ENCODE measurements around the gene NPLOC4. TPM values are rescaled to one million over a fixed set of nuclear protein-coding genes. Genes with fewer than 3 reads are reported as not detected.
"Not testable (repeated sequence)": the region's sequence is repeated elsewhere in the genome, so short reads cannot be mapped to it uniquely, and the experiment has no call there.

NPLOC4 gene
- polyA plus RNA-seq, 3 donors: 51.0 to 78.2 (median 73.9) TPM

DNA sequence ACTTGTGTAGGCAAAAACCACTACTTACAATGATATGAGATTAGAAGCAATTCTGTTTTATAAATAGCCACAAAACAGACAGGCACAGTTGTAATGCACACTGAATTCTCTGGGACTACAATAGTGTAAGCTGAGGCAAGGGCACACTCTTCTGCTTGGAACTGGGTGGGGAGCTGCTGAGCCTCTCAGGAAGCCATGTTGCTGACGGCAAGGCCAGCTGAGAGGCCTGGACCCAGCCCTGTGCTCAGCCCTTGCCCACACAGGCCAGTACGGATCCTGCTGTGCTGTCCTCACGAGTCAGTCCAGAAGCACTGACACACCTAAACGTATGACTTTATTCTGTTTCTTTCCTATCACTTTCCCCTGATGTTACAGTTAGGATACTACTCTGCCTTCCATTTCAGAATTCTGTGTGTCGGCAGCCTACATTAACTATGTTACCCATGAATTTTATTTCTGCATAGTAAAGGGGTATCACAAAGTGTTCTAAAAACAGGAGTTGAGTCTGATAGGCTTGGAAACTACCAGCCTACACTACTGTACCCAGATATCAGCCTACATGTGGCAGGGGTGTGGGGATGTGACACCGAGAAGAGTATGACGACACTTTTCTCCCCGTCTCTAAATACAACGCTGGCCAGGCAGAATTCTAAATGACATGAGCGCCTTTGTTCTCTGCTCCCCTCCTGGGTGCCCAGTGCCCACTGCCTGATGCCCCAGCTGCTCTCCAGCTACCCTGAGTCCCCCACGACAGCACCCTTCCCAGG is 43.6 kb downstream of the NPLOC4 start:
- DNase-seq: no peak

DNA sequence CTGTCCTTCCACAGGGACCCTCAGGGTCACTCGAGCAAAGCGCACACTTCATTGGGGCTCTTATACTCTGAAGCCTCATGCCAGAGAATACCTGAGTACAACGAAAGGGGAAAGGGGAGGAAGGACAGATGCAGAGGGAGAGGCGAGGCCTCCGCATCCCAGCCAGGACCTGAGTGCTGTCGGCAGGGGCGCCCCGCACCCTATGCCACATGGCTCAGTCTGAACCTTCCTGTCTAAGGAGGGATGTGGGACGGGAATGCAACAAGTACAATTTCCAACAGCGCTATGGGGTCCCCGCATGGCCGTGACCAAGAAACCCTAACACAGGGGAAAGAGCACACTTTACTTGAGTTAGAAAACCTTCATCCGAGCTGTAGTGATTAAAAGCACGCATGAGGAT is 44.9 kb downstream of the NPLOC4 start:
- no peak for DNase-seq

DNA sequence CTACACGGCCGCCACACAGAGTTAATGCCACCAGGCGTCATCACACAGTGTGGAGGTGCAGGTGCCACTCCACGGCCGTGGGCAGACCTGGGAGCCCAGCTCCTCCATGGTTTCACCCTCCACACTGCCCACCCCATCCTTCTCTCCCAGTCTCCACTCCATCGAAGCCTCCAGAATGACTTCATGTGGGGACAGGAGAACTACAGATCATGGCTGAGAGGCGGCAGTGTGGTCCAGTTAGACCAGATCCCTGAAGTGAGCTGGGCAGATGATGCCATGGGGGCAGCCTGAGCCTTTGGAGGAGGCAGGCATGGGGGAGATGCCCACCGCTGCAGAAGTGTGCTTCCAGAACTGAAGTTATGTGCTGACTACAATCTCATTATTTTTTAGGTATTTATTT is 46.8 kb downstream of the NPLOC4 start:
- no peak for DNase-seq

DNA sequence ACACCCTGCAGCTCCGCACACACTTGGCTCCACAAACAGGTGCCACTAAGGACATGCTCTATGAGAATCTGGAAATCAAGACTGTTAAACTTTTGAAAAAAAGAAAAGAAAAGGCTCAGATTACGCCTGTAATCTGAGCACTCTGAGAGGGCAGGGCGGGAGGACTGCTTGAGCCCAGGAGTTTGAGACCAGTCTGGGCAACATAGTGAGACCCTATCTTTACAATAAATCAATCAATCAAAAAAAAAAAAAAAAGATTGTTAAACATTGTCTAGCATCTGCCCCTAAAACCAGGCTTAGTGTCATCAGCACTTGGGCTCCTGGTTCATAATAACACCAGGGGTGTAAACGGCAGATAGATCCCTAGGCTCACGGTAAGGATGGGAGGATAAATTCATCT is 47.3 kb downstream of the NPLOC4 start:
- DNase-seq: no peak

DNA sequence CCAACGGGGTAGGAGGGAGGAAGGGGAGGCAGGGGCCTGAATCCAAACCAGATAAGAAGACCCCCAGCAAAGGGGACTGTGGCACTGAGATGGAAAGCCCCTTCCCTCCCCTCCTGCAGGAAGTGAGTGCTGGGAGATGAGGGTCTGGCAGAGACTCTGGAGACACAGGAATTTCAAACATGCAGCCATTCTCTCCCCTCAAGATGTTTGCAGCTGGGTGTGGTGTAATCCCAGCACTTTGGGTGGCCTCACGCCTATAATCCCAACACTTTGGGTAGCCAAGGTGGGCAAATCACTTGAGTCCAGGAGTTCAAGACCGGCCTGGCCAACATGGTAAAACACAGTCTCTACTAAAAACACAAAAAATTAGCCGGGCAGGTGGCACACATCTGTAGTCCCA is 50.8 kb downstream of the NPLOC4 start:
- DNase-seq: no peak

DNA sequence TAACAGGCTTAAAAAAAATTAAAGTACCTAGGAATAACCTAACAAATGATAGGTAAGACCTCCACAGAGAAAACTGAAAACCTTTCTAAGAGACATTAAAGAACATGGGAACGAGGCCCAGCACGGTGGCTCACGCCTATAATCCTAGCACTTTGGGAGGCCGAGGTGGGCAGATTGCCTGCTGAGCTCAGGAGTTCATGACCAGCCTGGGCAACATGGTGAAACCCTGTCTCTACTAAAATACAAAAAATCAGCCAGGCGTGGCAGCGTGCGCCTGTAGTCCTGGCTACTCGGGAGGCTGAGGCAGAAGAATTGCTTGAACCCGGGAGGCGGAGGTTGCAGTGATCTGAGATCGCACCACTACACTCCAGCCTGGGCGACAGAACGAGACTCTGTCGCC is 52.1 kb downstream of the NPLOC4 start:
- DNase-seq: not testable (repeated sequence)

DNA sequence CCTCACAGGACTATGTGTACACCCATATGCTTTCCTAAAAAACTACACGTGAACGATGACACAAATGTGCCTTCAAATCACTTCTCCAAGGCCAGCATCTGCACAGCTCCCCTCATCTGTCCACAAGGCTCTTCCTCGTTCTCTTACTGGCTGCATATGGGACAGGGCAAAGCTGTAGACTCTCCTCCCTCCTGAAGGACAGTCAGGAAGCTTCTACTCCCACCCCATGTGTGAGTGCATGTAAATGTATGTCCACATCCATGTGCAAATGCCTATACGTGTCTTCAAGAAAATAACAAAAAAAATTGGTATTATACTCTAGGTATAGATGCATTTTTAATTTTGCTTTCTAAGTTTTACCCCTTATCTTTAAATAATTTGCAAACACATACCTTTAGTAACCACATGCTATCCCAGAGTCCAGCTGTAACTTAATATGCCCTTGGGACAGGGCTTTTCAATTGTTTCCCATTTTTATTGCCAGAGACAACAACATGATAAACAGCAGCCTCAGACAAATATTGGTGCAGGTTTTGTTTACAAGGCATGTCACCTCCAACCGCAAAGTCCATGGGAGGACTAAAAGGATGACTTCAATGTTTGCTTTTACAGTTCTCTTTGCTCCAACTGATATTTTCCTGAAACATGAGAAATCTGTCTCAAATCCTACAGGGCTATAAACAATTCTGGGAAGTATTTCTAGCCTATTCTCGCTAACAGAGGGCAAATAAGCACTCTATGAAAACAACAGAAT is 53.1 kb downstream of the NPLOC4 start:
- peak; percentile 60 for DNase-seq

DNA sequence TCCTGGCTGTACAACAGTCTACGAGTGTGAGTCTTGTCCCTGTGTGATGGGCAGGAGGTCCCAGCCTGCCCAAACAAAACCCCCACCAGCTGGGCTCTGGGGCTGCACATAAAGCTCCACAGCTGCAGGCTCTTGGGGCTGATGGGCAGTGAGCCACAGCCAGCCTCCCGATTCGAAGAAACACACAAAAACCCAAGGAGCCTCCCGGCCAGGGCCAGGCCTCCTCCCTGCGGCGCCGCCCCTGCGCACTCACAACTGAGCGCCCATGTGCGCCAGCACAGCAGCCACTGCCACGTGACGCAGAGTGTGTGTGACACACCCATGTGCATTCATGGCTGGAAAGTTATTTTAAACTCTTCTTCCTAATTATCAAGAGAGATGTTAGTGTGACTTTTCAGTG is 54.2 kb downstream of the NPLOC4 start:
- DNase-seq: no peak

DNA sequence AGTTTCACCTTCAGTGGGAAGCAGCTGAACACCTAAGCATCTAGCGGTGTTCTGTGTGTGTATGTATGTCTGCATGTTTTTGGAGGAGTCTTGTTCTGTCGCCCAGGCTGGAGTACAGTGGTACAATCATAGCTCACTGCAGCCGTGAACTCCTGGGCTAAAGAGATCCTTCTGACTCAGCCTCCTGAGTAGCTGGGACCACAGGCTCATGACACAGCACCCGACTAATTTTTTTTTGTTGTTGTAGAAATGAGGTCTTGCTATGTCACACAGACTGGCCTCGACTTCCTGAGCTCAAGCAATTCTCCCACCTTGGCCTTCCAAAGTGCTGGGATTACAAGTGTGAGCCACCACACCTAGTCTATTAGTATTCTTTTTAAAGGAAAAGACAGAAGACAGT is 54.6 kb downstream of the NPLOC4 start:
- no peak for DNase-seq

DNA sequence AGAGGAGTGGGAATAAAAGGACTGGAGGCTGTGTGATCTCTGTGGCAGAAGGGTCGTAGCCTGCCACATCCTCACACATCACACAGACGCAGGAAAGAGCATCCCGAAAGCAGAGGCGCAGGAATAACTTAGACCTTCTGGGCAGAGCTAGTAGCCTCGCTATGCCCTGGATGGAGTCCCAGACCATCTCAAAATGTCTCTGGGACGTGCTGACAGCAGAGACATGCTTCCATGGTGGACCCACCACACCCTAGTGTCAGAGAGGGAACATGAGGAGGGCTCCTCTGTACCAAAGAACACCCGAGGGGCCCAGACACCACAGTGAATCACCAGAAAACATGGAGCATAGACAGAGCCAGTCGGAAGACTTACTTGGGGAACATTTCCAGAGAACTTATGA is 55.2 kb downstream of the NPLOC4 start:
- DNase-seq: no peak

DNA sequence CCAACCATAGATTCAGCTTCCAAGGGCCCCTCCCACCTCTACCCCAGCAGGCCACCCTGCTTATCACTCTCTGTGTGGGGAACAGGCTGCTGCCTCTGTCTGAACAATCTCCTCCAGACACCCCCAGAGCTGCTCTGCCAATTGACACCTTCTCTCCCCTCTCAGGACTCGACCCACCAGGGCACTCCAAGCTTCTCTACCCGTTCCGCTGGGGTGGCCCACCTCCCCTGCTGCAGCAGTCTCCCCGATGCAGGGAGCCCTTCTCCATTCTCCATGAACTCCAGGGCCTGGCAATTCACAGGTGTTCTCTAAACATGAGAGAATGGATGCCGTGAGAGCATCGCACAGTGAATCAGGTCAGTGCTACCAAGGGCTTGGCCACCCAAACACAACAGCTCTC is 56.4 kb downstream of the NPLOC4 start:
- no peak for DNase-seq

DNA sequence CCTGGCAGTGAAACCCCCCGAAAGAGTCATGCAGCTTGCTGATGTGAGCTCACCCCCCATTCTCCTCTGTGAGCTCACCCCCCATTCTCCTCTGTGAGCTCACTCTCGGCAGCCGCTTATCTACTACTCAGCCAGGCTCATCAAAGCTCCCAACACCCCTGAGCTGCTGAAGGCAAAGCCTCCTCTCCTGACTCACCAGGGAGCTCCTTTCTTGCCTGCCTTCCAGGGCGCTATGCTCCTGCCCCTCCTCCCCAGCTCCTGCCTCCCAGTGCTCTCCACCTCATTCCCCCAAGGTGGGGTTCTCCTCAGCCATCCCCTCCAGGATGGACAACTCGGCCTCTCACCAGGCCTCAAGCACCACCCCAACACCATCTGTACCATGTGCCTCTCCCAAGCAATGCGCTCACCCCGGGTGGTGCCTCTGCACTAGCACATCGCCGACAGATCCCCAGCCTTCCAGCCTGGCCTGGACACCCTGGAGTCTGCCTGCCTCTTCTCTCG is 57.0 kb downstream of the NPLOC4 start:
- DNase-seq: no peak

DNA sequence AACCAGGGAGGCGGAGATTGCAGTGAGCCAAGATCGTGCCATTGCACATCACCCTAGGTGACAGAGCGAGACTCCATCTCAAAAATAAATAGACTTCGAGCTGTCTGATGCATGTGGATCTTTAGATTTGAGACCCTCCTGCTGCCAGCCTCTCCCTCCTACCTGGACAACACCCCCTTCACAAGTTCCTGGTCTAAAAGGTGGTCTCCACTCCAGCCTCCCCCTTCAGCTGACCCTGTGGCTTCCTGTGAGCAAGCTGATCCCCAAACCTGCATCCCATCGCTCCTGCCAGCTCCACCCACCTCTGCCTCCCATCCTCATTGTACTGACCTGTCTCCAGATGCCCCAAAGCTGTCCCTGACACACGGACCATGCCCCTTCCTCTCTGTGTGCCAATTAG is 57.6 kb downstream of the NPLOC4 start:
- no peak for DNase-seq

DNA sequence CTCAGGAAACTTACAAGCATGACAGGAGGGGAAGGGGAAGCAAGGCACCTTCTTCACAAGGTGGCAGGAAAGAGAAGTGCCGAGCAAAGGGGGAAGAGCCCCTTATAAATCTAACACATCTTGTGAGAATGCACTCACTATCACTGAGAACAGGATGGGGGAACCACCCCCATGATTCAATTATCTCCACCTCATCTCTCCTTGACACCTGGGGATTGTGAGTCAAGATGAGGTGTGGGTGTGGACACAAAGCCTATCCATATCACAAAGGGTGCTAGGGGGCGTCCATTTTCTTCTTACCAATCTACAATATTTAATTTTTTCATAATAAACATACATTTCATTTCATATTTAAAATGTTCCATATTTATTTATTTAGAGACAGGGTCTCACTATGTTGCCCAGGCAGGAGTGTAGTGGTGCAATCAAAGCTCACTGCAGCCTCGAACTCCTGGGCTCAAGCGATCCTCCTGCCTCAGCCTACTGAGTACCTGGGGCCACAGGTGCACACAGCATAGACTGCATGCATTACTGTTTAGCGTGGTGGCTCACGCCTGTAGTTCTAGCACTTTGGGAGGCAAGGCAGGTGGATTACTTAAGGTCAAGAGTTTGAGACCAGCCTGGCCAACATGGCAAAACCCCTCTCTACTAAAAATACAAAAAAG is 58.2 kb downstream of the NPLOC4 start:
- no peak for DNase-seq

DNA sequence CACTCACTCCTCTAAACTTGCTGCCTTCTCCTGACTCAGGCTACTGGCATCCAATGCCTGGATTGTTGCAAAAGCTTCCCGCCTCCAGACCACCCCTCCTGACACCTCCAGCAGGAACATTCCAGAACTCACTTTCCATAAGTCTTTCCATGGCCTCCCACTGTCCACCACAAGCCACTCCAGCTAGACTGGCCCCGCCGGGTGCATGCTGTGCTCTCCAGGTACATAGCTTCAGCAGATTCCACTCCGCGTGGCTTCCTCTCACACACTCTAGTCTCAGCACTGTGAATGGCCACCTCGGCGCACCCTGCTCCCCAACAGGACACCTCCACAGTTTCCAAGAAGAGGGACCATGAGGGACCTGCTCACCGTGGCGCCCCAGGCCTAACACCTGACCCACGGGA is 58.9 kb downstream of the NPLOC4 start:
- DNase-seq: no peak

DNA sequence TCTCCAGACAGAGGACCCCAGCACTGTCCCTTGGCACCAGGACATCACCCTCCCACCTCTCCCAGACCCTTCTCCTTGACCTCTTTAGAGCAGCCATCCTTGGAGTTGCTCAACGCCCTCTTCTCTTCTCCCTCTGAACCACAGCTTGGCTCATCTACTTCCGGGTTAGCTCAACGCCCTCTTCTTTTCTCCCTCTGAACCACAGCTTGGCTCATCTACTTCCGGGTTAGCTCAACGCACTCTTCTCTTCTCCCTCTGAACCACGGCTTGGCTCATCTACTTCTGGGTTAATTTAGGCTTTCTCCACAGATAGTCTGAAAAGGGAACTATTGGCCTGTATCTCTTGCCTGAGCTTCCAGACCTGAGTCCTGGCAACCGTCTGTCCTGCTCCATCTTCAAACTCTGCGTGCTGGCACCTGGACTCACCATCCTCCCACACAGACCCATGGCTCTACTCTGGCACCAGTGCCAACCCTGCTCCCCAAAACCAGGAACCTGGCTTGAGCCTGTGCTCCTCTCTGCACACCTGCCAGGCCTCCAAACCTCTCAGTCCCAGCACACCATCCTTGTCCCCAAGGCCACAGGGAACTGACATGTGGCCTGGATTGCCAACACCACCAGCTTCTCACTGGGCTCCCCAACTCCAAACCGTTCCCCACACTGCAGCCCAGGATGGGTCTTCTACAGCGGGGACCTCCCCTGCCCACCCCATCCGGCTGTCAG is 59.5 kb downstream of the NPLOC4 start:
- DNase-seq: no peak

DNA sequence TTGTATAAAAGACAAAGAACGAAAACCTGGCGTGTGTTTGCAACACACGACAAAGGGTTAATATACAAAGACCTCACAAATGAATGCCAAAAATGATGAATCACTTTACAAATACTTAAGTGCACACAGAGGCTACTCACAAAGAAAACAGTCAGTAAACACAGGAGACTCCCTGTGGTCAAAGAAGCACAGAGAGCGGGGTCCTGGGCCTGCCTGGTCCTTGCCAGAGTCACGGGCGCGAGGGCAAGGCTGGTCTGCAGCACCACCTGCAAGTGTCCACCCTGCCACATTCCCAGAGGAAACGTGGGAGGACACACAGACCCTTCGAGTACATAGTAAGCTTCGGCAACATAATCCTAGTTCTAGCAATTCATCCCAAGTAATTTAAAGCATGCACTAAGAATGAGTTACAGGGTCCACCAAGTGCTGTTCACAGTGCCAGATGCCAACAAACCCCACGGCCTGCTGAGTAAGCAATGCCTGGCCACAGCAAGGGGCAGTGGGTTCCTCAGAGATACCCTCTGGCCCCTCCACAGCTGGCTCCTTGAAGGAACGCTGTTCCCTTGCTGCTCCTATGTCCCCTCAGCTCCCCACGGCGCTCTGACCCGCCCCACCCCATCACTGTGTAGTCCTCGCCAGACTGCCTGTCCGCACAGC is 60.2 kb downstream of the NPLOC4 start:
- DNase-seq: no peak

DNA sequence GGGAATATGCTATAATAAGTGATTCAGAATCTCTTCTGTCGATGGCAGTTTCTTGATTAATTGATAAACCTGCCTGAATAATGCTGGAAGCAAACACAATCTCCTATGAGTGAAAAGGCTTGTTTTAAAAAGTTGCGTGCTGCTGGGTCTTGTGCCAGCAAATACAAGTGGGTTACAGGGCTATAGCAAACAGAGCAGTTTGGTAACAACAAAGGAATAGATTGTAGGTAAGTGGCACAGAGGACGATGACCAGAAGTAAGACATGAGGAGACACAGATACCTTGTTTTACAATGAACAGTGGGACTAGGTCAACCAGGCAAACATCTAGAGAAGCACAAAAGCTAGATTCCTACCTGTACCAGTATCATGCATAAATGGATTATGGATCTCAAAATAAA is 61.1 kb downstream of the NPLOC4 start:
- no peak for DNase-seq

DNA sequence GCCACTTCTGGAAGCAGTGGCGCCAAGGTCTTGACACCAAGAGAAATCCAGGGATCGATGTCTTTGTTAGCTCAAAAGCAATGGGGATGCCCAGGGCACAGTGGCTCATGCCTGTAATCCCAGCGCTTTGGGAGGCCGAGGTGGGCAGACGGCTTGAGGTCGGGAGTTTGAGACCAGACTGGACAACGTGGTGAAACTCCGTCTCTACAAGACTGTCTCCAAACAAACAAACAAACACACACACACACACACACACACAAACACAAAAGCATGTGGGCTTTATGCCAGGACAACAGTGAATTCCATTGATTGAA is 62.3 kb downstream of the NPLOC4 start:
- DNase-seq: no peak

DNA sequence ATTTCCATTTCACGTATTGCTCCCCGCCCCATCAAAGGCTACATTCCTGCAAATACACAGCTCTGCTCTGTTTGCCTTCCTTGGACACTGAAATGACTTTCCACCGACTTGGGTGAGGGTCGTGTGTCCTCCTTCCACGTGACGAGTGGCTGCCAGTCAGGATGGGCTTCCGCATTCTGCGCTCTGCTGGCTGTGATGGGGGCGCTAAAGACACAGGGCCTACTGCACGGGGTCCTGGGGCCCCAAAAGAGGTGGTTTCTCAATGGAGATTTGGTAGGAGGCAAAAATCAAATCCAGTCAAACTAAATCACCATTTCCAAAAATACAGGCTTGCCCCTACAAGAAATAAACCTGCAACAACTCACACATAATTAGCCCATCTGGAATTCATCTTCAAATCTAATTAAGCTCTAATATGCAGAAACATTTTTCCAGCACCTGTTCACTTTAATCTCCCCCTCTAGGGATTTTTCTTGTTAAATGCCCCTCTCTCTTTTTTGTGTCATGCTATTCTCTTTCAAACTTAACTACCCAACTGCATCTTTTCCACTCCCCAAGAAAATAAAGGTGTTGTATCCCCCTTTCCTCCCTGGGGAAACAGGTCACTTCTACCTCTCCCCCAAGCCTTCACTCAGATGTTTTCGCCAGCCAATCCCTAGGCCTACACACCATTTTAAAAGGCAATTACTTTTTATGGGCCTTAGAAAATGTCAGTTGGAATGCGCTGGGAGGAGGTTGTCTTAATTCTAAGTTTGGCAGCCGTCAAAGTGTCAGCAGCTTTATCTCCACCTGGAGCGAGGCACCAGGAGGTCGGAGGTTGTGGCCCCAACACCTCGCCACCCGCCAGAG is 62.9 kb downstream of the NPLOC4 start:
- DNase-seq: no peak

Data from renal pelvis (tissue), 4 donors.